SJSA1 (cell line): ENCODE results near the gene BNIP1. TPM values are rescaled to one million over a fixed set of nuclear protein-coding genes. Genes with fewer than 3 reads are reported as not detected.
A peak's percentile ranks its signal among the peaks of the same experiment; 100 is the strongest.

Experiments used
- DNase-seq, 2 experiments: peaks; one replicate each; pipeline ENCODE4 v3.0.0-alpha.2; 2015 to 2020; ENCODE audit warnings: low spot score in 2 of 2, low read depth in 1 of 2
- H3K27ac ChIP-seq: fragments of 250-450 bp; sonication (Bioruptor Pico); 2 replicates; pipeline ENCODE4 v1.5.1; 2020; ENCODE audit warnings: mild to moderate bottlenecking, moderate library complexity
- H3K27me3 ChIP-seq: fragments of 250-450 bp; sonication (Bioruptor Pico); replicated peaks from 2 replicates; pipeline ENCODE4 v1.5.1; 2020; ENCODE audit warnings: mild to moderate bottlenecking, moderate library complexity
- H3K36me3 ChIP-seq: fragments of 250-450 bp; sonication (Bioruptor Pico); 2 replicates; pipeline ENCODE4 v1.5.1; 2020; ENCODE audit warnings: mild to moderate bottlenecking
- H3K4me1 ChIP-seq: fragments of 250-450 bp; sonication (Bioruptor Pico); replicated peaks from 2 replicates; pipeline ENCODE4 v1.6.1; 2021; ENCODE audit warnings: mild to moderate bottlenecking
- H3K4me3 ChIP-seq: fragments of 250-450 bp; sonication (Bioruptor Pico); 2 replicates; pipeline ENCODE4 v1.5.1; 2020; ENCODE audit warnings: mild to moderate bottlenecking
- H3K9me3 ChIP-seq: fragments of 250-450 bp; sonication (Bioruptor Pico); replicated peaks from 2 replicates; pipeline ENCODE4 v1.5.1; 2020; ENCODE audit warnings: mild to moderate bottlenecking
- total RNA-seq: library from RNA; depleted of rRNA; stranded (reverse); fragments of >200 nt; shearing (Covaris generic); gene quantifications from 2 replicates; pipeline ENCODE4 v1.2.3, GENCODE V29; 2014; rRNA removed

The BNIP1 gene
- total RNA-seq, 1 experiment from 2014 or later, result 34.6 TPM

GRCh38 chr5:173205916-173206315 lies 61.6 kb downstream of the BNIP1 start:
- Histone ChIP-seq H3K27me3 (peaks cover 15% of the 10 kb centered on the region), H3K4me1 (peaks cover 12% of the 10 kb centered on the region), H3K4me3 (no peak overlapping the region), H3K36me3 (no peaks in the 10 kb centered on the region), H3K9me3 (0 out of 2 replicates have a peak, but pooled peaks cover 3% of the 10 kb centered on the region), H3K27ac (no peak overlapping the region)
- DNase-seq, result no peak

- H3K36me3 ChIP-seq, result no peaks in the 10 kb centered on the region
- no peak for DNase-seq
- no peak overlapping the region for H3K27ac ChIP-seq
- H3K9me3 ChIP-seq, result peaks cover 3% of the 10 kb centered on the region; the same call in 1 of the 2 replicates
- H3K4me3 ChIP-seq, result no peak overlapping the region
- no peaks in the 10 kb centered on the region for H3K4me1 ChIP-seq
- H3K27me3 ChIP-seq, result peaks cover 15% of the 10 kb centered on the region
These were observed 64.0 kb downstream of the BNIP1 start for GRCh38 chr5:173208296-173208695.

- no peak for DNase-seq
- no peaks in the 10 kb centered on the region for H3K4me1 ChIP-seq
- no peaks in the 10 kb centered on the region for H3K36me3 ChIP-seq
- H3K4me3 ChIP-seq, result no peak overlapping the region
- no peak overlapping the region for H3K27ac ChIP-seq
- no peaks in the 10 kb centered on the region; the same call in 1 of the 2 replicates for H3K9me3 ChIP-seq
- H3K27me3 ChIP-seq, result peaks cover 20% of the 10 kb centered on the region
These were observed 66.5 kb downstream of the BNIP1 start for GRCh38 chr5:173210877-173211276.

GRCh38 chr5:173211284-173211683 lies 67.0 kb downstream of the BNIP1 start:
- Histone ChIP-seq H3K27ac (no peak overlapping the region), H3K9me3 (no peaks in the 10 kb centered on the region; the same call in 1 of the 2 replicates), H3K4me3 (no peak overlapping the region), H3K27me3 (peaks cover 20% of the 10 kb centered on the region), H3K4me1 (no peaks in the 10 kb centered on the region), H3K36me3 (no peaks in the 10 kb centered on the region)
- no peak for DNase-seq

GRCh38 chr5:173213236-173213933 lies 69.1 kb downstream of the BNIP1 start:
- H3K4me1 ChIP-seq, result no peaks in the 10 kb centered on the region
- DNase-seq, result peak in 1 of 2 experiments; percentile 38
- H3K27ac ChIP-seq, result no peak overlapping the region
- no peaks in the 10 kb centered on the region; the same call in 1 of the 2 replicates for H3K9me3 ChIP-seq
- peaks cover 28% of the 10 kb centered on the region for H3K27me3 ChIP-seq
- no peak overlapping the region for H3K4me3 ChIP-seq
- H3K36me3 ChIP-seq, result no peaks in the 10 kb centered on the region

Other genes starting within 250 kb of the BNIP1 start
- 167 and 184 TPM in 2 replicates for gene RPL26L1, start 185.1 kb upstream of the BNIP1 start, total RNA-seq
- gene ATP6V0E1, start 160.8 kb upstream of the BNIP1 start, total RNA-seq, result 286 and 291 TPM in 2 replicates
- 2.7 and 5.8 TPM in 2 replicates for gene CREBRF, start 88.2 kb upstream of the BNIP1 start, total RNA-seq
- not detected in 2 replicates for gene NKX2-5, start 90.7 kb downstream of the BNIP1 start, total RNA-seq
- gene STC2, start 183.9 kb downstream of the BNIP1 start, total RNA-seq, result 12.6 and 43.4 TPM in 2 replicates